ENCODE data around the gene CD69. TPM values are rescaled to one million over a fixed set of nuclear protein-coding genes. Genes with fewer than 3 reads are reported as not detected.

CD69 gene
- total RNA-seq, 1 experiment from 2014 or later: not detected

GRCh38 chr12:9725213-9725870 is 35.4 kb downstream of the CD69 start:
- no peak overlapping the region for H3K4me2 ChIP-seq (ENCODE audit: insufficient read depth, insufficient read length, low read length)
- H4K8ac ChIP-seq (replicated peaks; ENCODE audit: insufficient read length, low read depth, low read length): no peak overlapping the region
- no peak overlapping the region for H2AK5ac ChIP-seq (ENCODE audit: insufficient read length, low read length)
- no peaks in the 10 kb centered on the region for H3K79me2 ChIP-seq (ENCODE audit: insufficient read depth, low read length)
- H3K27me3 Mint-ChIP-seq (ENCODE audit: low read depth): no peaks in the 10 kb centered on the region
- H4K20me1 ChIP-seq (ENCODE audit: control insufficient read depth, insufficient read depth, insufficient read length): no peaks in the 10 kb centered on the region
- H3K27me3 ChIP-seq (ENCODE audit: insufficient read depth, low read length): no peaks in the 10 kb centered on the region
- H3K27ac Mint-ChIP-seq: no peak overlapping the region
- no peak overlapping the region for H3K56ac ChIP-seq (ENCODE audit: insufficient read length, low read depth, low read length)
- H3K23me2 ChIP-seq (ENCODE audit: insufficient read length, low read depth, low read length, poor library complexity, severe bottlenecking): no peaks in the 10 kb centered on the region
- no peak overlapping the region for H3T11ph ChIP-seq (ENCODE audit: low read length)
- no peak overlapping the region for H3K9ac ChIP-seq (ENCODE audit: extremely low read depth, insufficient read length, low read length)
- H3K27ac ChIP-seq (ENCODE audit: insufficient read length, low read depth, low read length): no peak overlapping the region
- H4K91ac ChIP-seq (ENCODE audit: insufficient read length, low read depth, low read length): no peak overlapping the region
- H2BK120ac ChIP-seq (ENCODE audit: low read depth, low read length, poor library complexity, severe bottlenecking): no peak overlapping the region
- no peak overlapping the region for H3K4ac ChIP-seq (ENCODE audit: low read depth, low read length)
- no peaks in the 10 kb centered on the region for H3K4me1 Mint-ChIP-seq
- H2BK5ac ChIP-seq (ENCODE audit: insufficient read length, low read length): no peak overlapping the region
- no peaks in the 10 kb centered on the region for H3K9me3 ChIP-seq (ENCODE audit: control insufficient read depth, low read depth, low read length)
- H3K36me3 Mint-ChIP-seq (ENCODE audit: insufficient read depth in 1 of 3, low read depth in 3 of 3): no peaks in the 10 kb centered on the region
- no peak for TF ChIP-seq CTCF (conservative IDR thresholded peaks at IDR 0.05)
- no peak overlapping the region for H3K18ac ChIP-seq (ENCODE audit: insufficient read length, low read depth, low read length)
- no peaks in the 10 kb centered on the region for H3K79me1 ChIP-seq (ENCODE audit: insufficient read depth, low read depth, low read length, poor library complexity, severe bottlenecking)
- no peak overlapping the region for H3K4me3 Mint-ChIP-seq
- H3K14ac ChIP-seq (ENCODE audit: insufficient read depth, low read length): no peak overlapping the region
- no peak overlapping the region for H2BK12ac ChIP-seq (ENCODE audit: insufficient read length, low read depth, low read length)
- H3K23ac ChIP-seq (ENCODE audit: insufficient read length, low read depth, low read length): no peak overlapping the region
- no peak for DNase-seq
- no peak overlapping the region for H4K5ac ChIP-seq (ENCODE audit: insufficient read length, low read depth, low read length)
- H3K4me1 ChIP-seq (ENCODE audit: insufficient read depth, low read length): no peaks in the 10 kb centered on the region
- H2BK20ac ChIP-seq (ENCODE audit: low read depth, low read length, poor library complexity, severe bottlenecking): no peak overlapping the region
- no peak overlapping the region for H2AFZ ChIP-seq (ENCODE audit: low read length)
- WGBS (ENCODE audit: extremely low coverage, insufficient read length, low lambda C conversion rate): no CpG with 5 or more reads among the region's 2 CpGs
- no peaks in the 10 kb centered on the region for H3K9me3 Mint-ChIP-seq
- H2BK15ac ChIP-seq (ENCODE audit: low read depth, low read length): no peak overlapping the region

All from H9 (cell line).